Tibial artery (tissue), 4 donors: ENCODE results near the gene TMEM14A.

ENCODE experiments used
- DNase-seq, 2 donors: peaks; one replicate each; pipeline ENCODE4 v3.0.0-alpha.2; 2019
- H3K27ac ChIP-seq, 2 donors: fragments of 200-600 bp; sonication (generic) in 1 of 2; 1 replicate in 1 of 2; 2 replicates in 1 of 2; pipeline ENCODE4 v1.5.1; 2018 to 2019; ENCODE audit warnings: mild to moderate bottlenecking in 1 of 2
- H3K27me3 ChIP-seq, 2 donors: fragments of 200-600 bp; sonication (generic) in 1 of 2; one replicate each; pipeline versions ENCODE4 v1.5.1 to v1.6.0; 2016 to 2019
- H3K36me3 ChIP-seq, 3 donors: fragments of 200-600 bp; sonication (generic) in 2 of 3; one replicate each; pipeline ENCODE4 v1.5.1; 2016 to 2019; ENCODE audit warnings: mild to moderate bottlenecking in 2 of 3
- H3K4me1 ChIP-seq, 4 donors: fragments of 200-600 bp; sonication (generic) in 2 of 4; 1 replicate in 3 of 4; 2 replicates in 1 of 4; pipeline ENCODE4 v1.5.1; 2016 to 2019
- H3K4me3 ChIP-seq, 2 donors: fragments of 200-600 bp; sonication (generic) in 1 of 2; 1 replicate in 1 of 2; 2 replicates in 1 of 2; pipeline ENCODE4 v1.5.1; 2018 to 2019; ENCODE audit warnings: mild to moderate bottlenecking in 2 of 2
- H3K9me3 ChIP-seq, 3 donors: fragments of 200-600 bp; sonication (generic) in 1 of 3; one replicate each; pipeline ENCODE4 v1.5.1; 2016 to 2019
- CTCF ChIP-seq, 2 experiments: fragments of 200-600 bp in 1 of 2; fragments of 450-650 bp in 1 of 2; IDR thresholded peaks; one replicate each; pipeline ENCODE4 v1.5.1; 2017 to 2019; ENCODE audit warnings: antibody characterized with exemption in 2 of 2, mild to moderate bottlenecking in 1 of 2, moderate library complexity in 1 of 2
- intact Hi-C: fragments of 100-400 bp; cut with DNase I; formaldehyde crosslinking; loops from one replicate; pipeline ENCODE4 v1.15.0; 2023; ENCODE audit warnings: low total_unique reads

The TMEM14A gene

GRCh38 chr6:52641826-52642225, 29.1 kb upstream of the TMEM14A start:
- intact Hi-C loops: no loop called here
- Histone ChIP-seq H3K4me1 (no peaks in the 10 kb centered on the region), H3K4me3 (no peak overlapping the region), H3K27ac (no peak overlapping the region), H3K9me3 (no peaks in the 10 kb centered on the region), H3K27me3 (peaks cover 0 to 12% of the 10 kb centered on the region in 2 donors), H3K36me3 (no peaks in the 10 kb centered on the region)
- TF ChIP-seq CTCF (IDR thresholded peaks at IDR 0.05): no peak
- DNase-seq: no peak

- Histone ChIP-seq H3K4me1 (no peaks in the 10 kb centered on the region), H3K4me3 (no peak overlapping the region), H3K27me3 (peaks cover 0 to 12% of the 10 kb centered on the region in 2 donors), H3K36me3 (no peaks in the 10 kb centered on the region), H3K27ac (no peak overlapping the region), H3K9me3 (no peaks in the 10 kb centered on the region)
- intact Hi-C loops: no loop called here
- no peak for TF ChIP-seq CTCF (IDR thresholded peaks at IDR 0.05)
- no peak for DNase-seq
Observed at GRCh38 chr6:52642368-52642767, 28.5 kb upstream of the TMEM14A start.

GRCh38 chr6:52643158-52643557, 27.8 kb upstream of the TMEM14A start:
- Histone ChIP-seq H3K27ac (no peak overlapping the region), H3K9me3 (no peaks in the 10 kb centered on the region), H3K4me3 (no peak overlapping the region), H3K36me3 (no peaks in the 10 kb centered on the region), H3K27me3 (peaks cover 0 to 12% of the 10 kb centered on the region in 2 donors), H3K4me1 (no peaks in the 10 kb centered on the region)
- intact Hi-C loops: no loop called here
- no peak for DNase-seq
- no peak for TF ChIP-seq CTCF (IDR thresholded peaks at IDR 0.05)

- Histone ChIP-seq H3K4me1 (no peaks in the 10 kb centered on the region), H3K27ac (no peak overlapping the region), H3K27me3 (peaks cover 0 to 11% of the 10 kb centered on the region in 2 donors), H3K4me3 (no peak overlapping the region), H3K36me3 (no peaks in the 10 kb centered on the region), H3K9me3 (no peaks in the 10 kb centered on the region)
- no peak for TF ChIP-seq CTCF (IDR thresholded peaks at IDR 0.05)
- intact Hi-C loops: no loop called here
- DNase-seq: no peak
Observed at GRCh38 chr6:52644253-52644652, 26.7 kb upstream of the TMEM14A start.

GRCh38 chr6:52645976-52646375, 24.9 kb upstream of the TMEM14A start:
- intact Hi-C loops: no loop called here
- Histone ChIP-seq H3K27me3 (no peaks in the 10 kb centered on the region), H3K4me1 (no peaks in the 10 kb centered on the region), H3K36me3 (no peaks in the 10 kb centered on the region), H3K9me3 (no peaks in the 10 kb centered on the region), H3K27ac (no peak overlapping the region), H3K4me3 (no peak overlapping the region)
- TF ChIP-seq CTCF (IDR thresholded peaks at IDR 0.05): no peak
- no peak for DNase-seq

- H3K27ac ChIP-seq: no peak overlapping the region
- H3K36me3 ChIP-seq: no peaks in the 10 kb centered on the region
- no peaks in the 10 kb centered on the region for H3K27me3 ChIP-seq
Observed at GRCh38 chr6:52647199-52647598, 23.7 kb upstream of the TMEM14A start.

More at GRCh38 chr6:52647199-52647598, 23.7 kb upstream of the TMEM14A start:
- H3K4me3 ChIP-seq: no peak overlapping the region
- no peaks in the 10 kb centered on the region for H3K4me1 ChIP-seq
- intact Hi-C loops: no loop called here
- H3K9me3 ChIP-seq: no peaks in the 10 kb centered on the region
- no peak for DNase-seq
- TF ChIP-seq CTCF (IDR thresholded peaks at IDR 0.05): no peak
